ENCODE data around the gene REXO1.

Gene REXO1

DNA sequence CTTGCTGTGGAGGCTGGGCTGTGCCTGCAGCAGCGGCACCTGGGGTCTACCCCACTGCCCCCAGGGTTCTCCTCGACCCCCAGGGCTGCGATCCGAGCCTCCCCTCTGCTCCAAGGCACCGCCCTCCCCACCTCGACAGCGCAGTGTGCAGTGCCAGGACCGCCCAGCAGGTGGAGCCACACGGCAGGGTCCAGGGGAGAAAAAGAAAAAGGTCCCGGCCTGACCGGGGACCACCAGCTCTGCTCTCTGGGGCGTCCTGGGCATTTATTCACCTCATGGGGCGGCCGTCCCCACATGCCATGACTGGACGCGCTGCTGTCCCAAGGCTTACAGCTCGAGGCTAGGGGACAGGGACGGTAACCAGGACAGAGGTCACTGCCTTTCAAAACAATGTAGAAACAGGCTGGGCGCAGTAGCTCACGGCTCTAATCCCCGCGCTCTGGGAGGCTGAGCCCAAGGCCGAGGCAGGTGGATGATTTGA lies 10.6 kb downstream of the REXO1 start:
- H3K4me3 ChIP-seq (ENCODE audit: low read length): no peak overlapping the region
- H3K4me1 ChIP-seq (ENCODE audit: control insufficient read depth, insufficient read depth, low read length): peaks cover 33% of the 10 kb centered on the region
- H3K9ac ChIP-seq (ENCODE audit: low read length): no peak overlapping the region
- H3K36me3 ChIP-seq (ENCODE audit: control insufficient read depth, insufficient read depth, low read length): no peaks in the 10 kb centered on the region
- no peaks in the 10 kb centered on the region for H3K9me3 ChIP-seq (ENCODE audit: control insufficient read depth, low read length)
- H3K27me3 ChIP-seq (ENCODE audit: control insufficient read depth, insufficient read depth, low read length): no peaks in the 10 kb centered on the region

DNA sequence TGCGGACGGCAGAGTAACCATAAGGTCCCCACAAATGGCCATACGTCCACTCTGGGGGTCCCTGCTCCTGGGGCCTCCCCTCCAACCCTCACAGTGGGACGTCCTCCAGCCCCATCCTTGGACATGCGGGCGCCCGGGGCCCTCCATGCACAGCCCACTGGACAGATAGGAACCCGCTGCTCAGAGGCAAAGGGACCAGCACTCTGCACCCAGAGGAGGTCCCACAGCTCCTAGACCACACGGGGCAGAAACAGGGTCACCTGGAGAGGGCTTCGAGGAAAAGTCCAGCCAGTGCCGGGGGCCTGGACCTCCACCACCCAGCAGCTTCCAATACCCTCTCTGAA lies 11.1 kb downstream of the REXO1 start:
- H3K9me3 ChIP-seq (ENCODE audit: control insufficient read depth, low read length): no peaks in the 10 kb centered on the region
- no peak overlapping the region for H3K4me3 ChIP-seq (ENCODE audit: low read length)
- H3K9ac ChIP-seq (ENCODE audit: low read length): no peak overlapping the region
- peaks cover 33% of the 10 kb centered on the region for H3K4me1 ChIP-seq (ENCODE audit: control insufficient read depth, insufficient read depth, low read length)
- H3K27me3 ChIP-seq (ENCODE audit: control insufficient read depth, insufficient read depth, low read length): no peaks in the 10 kb centered on the region
- H3K36me3 ChIP-seq (ENCODE audit: control insufficient read depth, insufficient read depth, low read length): no peaks in the 10 kb centered on the region

DNA sequence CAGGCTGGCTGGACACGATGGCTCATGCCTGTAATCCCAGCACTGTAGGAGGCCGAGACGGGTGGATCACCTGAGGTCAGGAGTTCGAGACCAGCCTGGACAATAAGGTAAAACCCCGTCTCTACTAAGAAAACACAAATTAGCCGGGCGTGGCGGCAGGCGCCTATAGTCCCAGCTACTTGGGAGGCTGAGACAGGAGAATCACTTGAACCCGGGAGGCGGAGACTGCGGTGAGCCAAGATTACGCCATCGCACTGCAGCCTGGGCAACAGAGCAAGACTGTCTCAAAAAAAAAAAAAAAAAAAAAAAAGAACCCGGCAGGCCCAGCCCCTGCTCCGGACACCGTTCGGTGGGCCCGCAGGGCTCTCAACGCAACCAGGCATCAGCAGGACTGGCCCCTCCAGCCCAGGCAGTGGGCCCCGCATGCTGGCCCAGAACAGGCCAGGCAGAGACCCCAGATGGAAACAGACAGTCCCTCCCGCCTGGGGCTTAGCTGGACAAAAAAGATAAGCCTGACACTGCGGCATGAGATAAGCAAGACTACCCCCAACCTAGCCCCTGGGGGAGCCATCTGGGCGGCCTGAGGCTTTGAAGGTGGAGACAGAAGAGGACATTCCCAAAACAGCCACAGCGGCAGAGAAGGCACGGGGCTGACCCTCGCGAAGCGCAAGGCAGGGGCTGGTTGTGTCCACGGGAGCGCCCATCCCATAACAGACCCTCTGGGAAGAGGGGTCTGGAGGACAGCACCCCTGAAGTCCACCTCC lies 11.6 kb downstream of the REXO1 start:
- H3K4me3 ChIP-seq (ENCODE audit: low read length): no peak overlapping the region
- no peaks in the 10 kb centered on the region for H3K9me3 ChIP-seq (ENCODE audit: control insufficient read depth, low read length)
- no peaks in the 10 kb centered on the region for H3K36me3 ChIP-seq (ENCODE audit: control insufficient read depth, insufficient read depth, low read length)
- no peaks in the 10 kb centered on the region for H3K27me3 ChIP-seq (ENCODE audit: control insufficient read depth, insufficient read depth, low read length)
- no peak overlapping the region for H3K9ac ChIP-seq (ENCODE audit: low read length)
- peaks cover 33% of the 10 kb centered on the region for H3K4me1 ChIP-seq (ENCODE audit: control insufficient read depth, insufficient read depth, low read length)

DNA sequence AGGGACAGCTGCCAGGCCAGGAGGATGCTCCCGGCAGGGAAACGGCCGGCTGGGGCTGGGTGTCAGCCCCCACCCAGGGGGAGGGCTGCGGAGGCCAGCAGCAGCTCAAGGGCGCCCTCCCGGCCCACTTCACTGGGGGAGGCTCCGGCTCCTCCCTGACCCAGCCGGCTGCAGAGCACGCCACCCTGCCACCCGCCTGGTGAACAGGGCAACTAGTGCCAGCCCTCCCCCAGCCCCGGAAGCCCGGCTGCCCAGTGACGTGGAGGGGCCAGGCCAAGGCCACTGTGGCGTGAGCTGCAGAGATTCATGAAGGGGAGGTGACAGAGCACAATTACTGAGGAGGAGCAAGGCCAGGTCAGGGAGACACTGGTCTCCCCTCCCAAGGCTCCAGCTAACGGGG lies 14.7 kb downstream of the REXO1 start:
- no peaks in the 10 kb centered on the region for H3K9me3 ChIP-seq (ENCODE audit: control insufficient read depth, low read length)
- H3K4me1 ChIP-seq (ENCODE audit: control insufficient read depth, insufficient read depth, low read length): peaks cover 14% of the 10 kb centered on the region
- H3K36me3 ChIP-seq (ENCODE audit: control insufficient read depth, insufficient read depth, low read length): no peaks in the 10 kb centered on the region
- no peaks in the 10 kb centered on the region for H3K27me3 ChIP-seq (ENCODE audit: control insufficient read depth, insufficient read depth, low read length)
- H3K4me3 ChIP-seq (ENCODE audit: low read length): no peak overlapping the region
- H3K9ac ChIP-seq (ENCODE audit: low read length): no peak overlapping the region

DNA sequence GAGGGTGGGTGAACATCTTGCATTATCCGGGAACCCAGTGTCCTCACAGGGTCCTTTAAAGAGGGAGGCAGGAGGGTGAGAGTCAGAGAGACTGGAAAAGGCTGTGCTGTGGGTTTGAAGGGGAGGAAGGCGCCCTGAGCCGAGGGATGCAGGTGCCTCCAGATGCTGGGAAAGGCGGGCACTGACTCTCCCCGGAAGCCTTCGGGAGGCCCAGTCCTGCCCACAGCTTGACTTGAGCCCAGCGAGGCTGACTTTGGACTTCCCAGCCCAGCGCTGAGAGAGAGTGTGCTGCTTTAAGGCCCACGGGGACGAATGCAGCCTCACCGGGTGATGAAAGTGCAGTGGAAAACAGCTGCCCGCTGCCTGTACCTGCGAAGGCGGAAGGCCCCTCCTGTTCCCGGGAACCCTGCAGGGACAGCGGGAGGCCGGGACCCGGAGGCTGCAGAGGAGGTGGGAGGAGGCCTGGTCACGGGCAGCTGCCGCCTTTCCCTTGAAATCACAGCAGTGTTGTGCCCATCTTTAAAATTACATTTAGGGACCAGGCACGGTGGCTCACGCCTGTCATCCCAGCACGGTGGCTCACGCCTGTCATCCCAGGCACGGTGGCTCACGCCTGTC lies 16.1 kb downstream of the REXO1 start:
- H3K9me3 ChIP-seq (ENCODE audit: control insufficient read depth, low read length): no peaks in the 10 kb centered on the region
- H3K9ac ChIP-seq (ENCODE audit: low read length): no peak overlapping the region
- H3K4me3 ChIP-seq (ENCODE audit: low read length): no peak overlapping the region
- H3K36me3 ChIP-seq (ENCODE audit: control insufficient read depth, insufficient read depth, low read length): no peaks in the 10 kb centered on the region
- peaks cover under 1% of the 10 kb centered on the region for H3K4me1 ChIP-seq (ENCODE audit: control insufficient read depth, insufficient read depth, low read length)
- no peaks in the 10 kb centered on the region for H3K27me3 ChIP-seq (ENCODE audit: control insufficient read depth, insufficient read depth, low read length)

DNA sequence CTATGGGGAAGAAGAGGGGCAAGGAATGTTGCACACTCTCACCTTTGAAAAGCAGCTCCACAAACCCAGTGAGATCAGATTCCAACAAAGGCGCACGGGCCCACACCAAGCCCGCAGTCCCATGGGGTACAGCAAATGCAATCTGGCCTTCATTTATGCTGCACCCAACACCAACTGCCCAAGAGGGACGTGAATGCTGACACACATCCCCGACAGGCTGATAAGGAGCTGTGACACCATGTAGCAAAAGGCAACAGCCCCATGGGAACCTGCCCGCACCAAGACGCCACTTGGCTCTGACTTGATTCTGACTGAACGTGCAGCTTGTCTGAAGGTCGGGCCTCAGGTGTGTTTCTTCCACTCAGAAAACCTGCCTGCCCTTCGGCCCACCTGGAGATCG lies 17.3 kb downstream of the REXO1 start:
- no peak overlapping the region for H3K4me3 ChIP-seq (ENCODE audit: low read length)
- H3K9ac ChIP-seq (ENCODE audit: low read length): no peak overlapping the region
- peaks cover 6% of the 10 kb centered on the region for H3K4me1 ChIP-seq (ENCODE audit: control insufficient read depth, insufficient read depth, low read length)
- peaks cover 4% of the 10 kb centered on the region for H3K36me3 ChIP-seq (ENCODE audit: control insufficient read depth, insufficient read depth, low read length)
- H3K27me3 ChIP-seq (ENCODE audit: control insufficient read depth, insufficient read depth, low read length): no peaks in the 10 kb centered on the region
- H3K9me3 ChIP-seq (ENCODE audit: control insufficient read depth, low read length): no peaks in the 10 kb centered on the region

DNA sequence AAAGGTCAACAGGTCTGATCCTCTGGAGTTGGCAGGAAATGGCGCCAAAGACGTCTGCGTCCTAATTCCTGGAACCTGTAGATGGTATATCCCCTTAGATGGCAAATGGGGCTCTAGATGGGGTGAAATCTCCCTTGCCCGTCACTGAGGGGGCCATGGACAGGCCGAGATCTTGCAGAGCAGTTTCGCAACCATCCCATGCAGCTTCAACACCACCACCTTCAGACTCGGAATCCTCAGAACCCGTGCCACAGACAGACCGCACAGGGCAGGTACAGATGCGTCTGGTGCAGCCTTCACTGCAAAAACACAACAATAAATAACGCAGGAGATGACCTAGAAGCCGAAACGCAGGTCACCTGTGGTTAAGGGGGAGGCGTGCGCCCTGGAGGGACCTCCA lies 17.7 kb downstream of the REXO1 start:
- no peak overlapping the region for H3K4me3 ChIP-seq (ENCODE audit: low read length)
- no peak overlapping the region for H3K9ac ChIP-seq (ENCODE audit: low read length)
- H3K27me3 ChIP-seq (ENCODE audit: control insufficient read depth, insufficient read depth, low read length): no peaks in the 10 kb centered on the region
- no peaks in the 10 kb centered on the region for H3K9me3 ChIP-seq (ENCODE audit: control insufficient read depth, low read length)
- H3K4me1 ChIP-seq (ENCODE audit: control insufficient read depth, insufficient read depth, low read length): peaks cover 7% of the 10 kb centered on the region
- peaks cover 4% of the 10 kb centered on the region for H3K36me3 ChIP-seq (ENCODE audit: control insufficient read depth, insufficient read depth, low read length)

DNA sequence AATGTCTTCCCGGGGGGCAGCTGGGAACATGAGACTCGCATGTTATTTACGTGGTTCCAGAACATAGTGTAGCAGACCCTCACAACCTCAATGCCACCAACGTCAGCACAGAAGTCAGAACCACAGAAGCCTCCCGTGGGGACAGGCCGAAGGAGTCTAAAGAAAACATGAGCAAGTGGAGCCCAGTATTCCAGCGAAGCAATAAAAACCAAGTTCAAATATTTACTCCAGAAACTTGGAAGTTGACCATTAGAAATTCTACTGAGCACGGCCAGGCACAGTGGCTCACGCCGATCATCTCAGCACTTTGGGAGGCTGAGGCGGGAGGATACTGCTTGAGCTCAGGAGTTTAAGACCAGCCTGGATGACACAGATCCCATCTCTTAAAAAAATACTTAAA lies 18.3 kb downstream of the REXO1 start:
- Histone ChIP-seq H3K9ac (ENCODE audit: low read length) (no peak overlapping the region), H3K27me3 (ENCODE audit: control insufficient read depth, insufficient read depth, low read length) (no peaks in the 10 kb centered on the region), H3K9me3 (ENCODE audit: control insufficient read depth, low read length) (no peaks in the 10 kb centered on the region)

DNA sequence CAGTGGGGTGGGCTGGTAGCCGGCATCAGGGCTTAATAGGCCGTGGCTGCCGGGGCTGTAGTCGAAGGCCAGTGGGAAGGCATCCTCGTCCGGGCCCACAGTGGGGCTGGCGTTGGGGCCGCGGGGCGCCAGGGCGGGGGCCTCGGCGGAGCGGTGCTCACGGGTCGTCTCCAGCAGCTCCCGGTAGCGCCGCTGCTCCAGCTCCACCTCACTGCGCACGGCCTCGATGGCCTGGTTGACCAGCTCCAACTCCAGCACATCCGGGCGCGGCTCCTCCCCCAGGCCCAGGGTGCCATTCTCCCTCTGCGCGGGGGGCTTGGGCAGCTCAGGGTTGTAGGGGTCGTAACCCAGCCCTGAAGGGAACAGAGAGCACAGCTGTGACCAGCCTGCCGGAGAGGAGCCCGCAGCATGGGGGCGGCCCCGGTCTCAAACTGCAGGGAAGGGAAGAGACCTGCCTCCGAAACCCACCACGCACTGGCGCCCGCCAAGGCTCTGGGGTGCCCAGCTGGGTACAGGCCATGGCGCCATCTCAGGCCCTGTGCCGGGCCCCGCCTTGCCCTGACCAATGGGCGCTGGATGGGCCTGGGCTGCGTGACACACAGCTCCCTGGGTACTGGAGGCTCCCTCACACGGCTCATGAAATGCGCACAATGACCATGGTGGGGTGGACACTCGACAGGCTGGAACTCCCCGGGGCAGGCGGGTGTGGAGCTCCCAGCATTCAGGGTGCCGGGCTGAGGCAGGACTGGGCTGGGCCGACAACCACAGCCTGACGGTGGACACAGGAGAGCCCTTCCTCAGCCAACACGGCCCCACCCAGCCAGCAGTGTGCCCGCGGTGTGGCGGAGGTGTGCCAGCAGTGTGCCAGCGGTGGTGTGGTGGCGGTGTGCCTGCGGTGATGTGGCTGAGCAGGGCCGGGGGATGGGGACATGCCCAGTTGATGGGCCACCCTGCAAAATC lies 19.7 kb downstream of the REXO1 start:
- Histone ChIP-seq H3K4me3 (ENCODE audit: low read length) (no peak overlapping the region), H3K36me3 (ENCODE audit: control insufficient read depth, insufficient read depth, low read length) (peaks cover 4% of the 10 kb centered on the region), H3K27me3 (ENCODE audit: control insufficient read depth, insufficient read depth, low read length) (no peaks in the 10 kb centered on the region), H3K9me3 (ENCODE audit: control insufficient read depth, low read length) (no peaks in the 10 kb centered on the region), H3K4me1 (ENCODE audit: control insufficient read depth, insufficient read depth, low read length) (peaks cover 7% of the 10 kb centered on the region), H3K9ac (ENCODE audit: low read length) (no peak overlapping the region)

More for the DNA sequence above, 18.3 kb downstream of the REXO1 start:
- no peak overlapping the region for H3K4me3 ChIP-seq (ENCODE audit: low read length)
- H3K4me1 ChIP-seq (ENCODE audit: control insufficient read depth, insufficient read depth, low read length): peaks cover 7% of the 10 kb centered on the region
- peaks cover 4% of the 10 kb centered on the region for H3K36me3 ChIP-seq (ENCODE audit: control insufficient read depth, insufficient read depth, low read length)

DNA sequence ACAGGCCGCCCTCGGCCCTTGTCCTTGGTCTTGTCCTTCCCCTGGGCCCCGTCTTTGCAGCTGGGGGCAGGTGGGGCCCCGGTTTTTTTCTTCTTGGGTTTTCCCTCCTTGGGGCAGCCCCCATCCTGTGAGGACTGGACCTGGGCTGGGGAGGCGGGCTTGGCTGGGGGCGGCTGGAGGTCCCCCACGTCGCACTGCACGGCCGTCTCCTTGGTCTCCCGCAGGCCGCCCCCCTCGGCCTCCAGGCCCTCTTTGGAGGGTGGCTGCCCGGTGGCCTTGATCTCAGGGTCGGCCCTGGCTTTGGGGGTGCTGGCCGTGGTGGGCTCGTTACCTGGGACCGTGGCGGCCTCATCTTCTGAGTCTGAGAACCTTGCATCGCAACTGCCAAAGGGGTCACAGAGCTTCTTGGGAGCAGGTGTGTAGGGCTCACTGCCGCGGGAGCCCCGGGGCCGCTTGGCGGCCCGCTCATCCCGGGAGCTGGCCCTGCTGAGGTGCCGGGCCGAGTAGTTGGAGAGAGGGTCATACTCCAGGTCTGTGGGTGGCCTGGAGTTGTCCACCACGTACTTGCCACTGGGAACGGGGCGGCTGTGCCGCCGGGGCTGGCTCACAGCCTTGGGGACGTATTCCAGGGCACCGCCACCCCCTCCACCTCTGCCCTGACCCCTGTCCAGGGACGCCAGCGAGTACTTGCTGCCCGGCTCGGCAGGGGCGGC lies 20.6 kb downstream of the REXO1 start:
- H3K9ac ChIP-seq (ENCODE audit: low read length): no peak overlapping the region
- H3K4me3 ChIP-seq (ENCODE audit: low read length): no peak overlapping the region
- H3K27me3 ChIP-seq (ENCODE audit: control insufficient read depth, insufficient read depth, low read length): no peaks in the 10 kb centered on the region
- no peaks in the 10 kb centered on the region for H3K9me3 ChIP-seq (ENCODE audit: control insufficient read depth, low read length)
- H3K4me1 ChIP-seq (ENCODE audit: control insufficient read depth, insufficient read depth, low read length): peaks cover 7% of the 10 kb centered on the region
- peaks cover 4% of the 10 kb centered on the region for H3K36me3 ChIP-seq (ENCODE audit: control insufficient read depth, insufficient read depth, low read length)

DNA sequence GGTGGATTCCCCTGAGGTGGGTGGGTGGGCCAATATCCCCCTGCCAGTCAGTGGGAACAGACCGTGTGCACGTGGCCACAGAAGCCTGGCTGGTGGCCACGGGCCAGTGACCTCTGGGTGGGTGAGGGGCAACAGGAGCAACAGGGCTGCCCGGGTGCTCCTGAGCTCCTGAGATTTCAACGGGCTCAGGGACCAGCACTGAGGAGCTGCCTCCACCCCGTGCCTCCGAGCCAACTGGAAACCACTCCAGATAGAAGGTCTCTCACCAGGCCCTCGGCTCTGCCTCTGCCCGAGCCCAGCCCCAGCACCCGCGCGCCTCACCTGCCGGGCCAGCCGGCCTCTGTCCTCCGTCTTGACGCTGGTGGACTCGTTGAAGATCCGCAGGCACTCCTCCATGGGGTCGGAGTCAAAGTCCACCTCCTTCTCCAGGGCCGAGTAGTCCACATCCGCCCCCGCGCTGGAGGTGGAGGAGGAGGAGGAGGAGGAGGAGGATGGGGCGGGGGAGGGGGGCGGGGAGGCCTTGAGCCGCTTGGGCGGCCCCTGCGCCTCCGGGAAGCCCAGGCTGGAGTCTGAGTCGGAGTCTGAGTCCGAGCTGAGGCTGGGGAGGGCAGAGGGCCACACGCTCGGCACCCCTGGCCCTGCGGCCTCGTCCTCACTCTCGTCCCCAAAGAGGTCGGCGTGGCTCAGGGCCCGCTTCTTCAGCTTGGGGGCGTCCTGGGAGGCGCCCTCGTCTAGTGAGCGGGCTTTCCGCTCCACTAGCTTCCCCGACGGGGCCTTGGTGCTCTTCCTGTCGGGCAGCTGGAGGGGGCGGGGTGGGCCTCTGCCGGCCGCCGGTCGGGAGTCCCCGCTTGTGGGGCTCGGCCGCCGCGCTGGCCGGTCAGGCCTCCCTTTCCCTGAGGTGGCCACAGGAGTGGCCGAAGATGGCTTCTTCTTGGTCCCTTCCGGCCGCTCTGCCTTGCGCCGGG lies 21.4 kb downstream of the REXO1 start:
- no peak overlapping the region for H3K9ac ChIP-seq (ENCODE audit: low read length)
- peaks cover 7% of the 10 kb centered on the region for H3K4me1 ChIP-seq (ENCODE audit: control insufficient read depth, insufficient read depth, low read length)
- H3K27me3 ChIP-seq (ENCODE audit: control insufficient read depth, insufficient read depth, low read length): no peaks in the 10 kb centered on the region
- peaks cover 4% of the 10 kb centered on the region for H3K36me3 ChIP-seq (ENCODE audit: control insufficient read depth, insufficient read depth, low read length)
- H3K9me3 ChIP-seq (ENCODE audit: control insufficient read depth, low read length): no peaks in the 10 kb centered on the region
- no peak overlapping the region for H3K4me3 ChIP-seq (ENCODE audit: low read length)

All from mucosa of stomach (tissue), 1 donor.